Brain microvascular endothelial cell (primary cell): ENCODE data around the gene ALDOC.

ENCODE experiments used
- DNase-seq: peaks from one replicate; pipeline ENCODE4 v3.0.0-alpha.2; 2020
- H3K27ac ChIP-seq: fragments of 250-450 bp; sonication (Bioruptor Pico); 2 replicates; pipeline ENCODE4 v1.5.1; 2020; ENCODE audit warnings: mild to moderate bottlenecking, moderate library complexity
- H3K27me3 ChIP-seq: fragments of 250-450 bp; sonication (Bioruptor Pico); replicated peaks from 2 replicates; pipeline ENCODE4 v1.5.1; 2020; ENCODE audit warnings: mild to moderate bottlenecking
- H3K36me3 ChIP-seq: fragments of 250-450 bp; sonication (Bioruptor Pico); replicated peaks from 2 replicates; pipeline ENCODE4 v1.5.1; 2020; ENCODE audit warnings: mild to moderate bottlenecking
- H3K4me3 ChIP-seq: 2 replicates; pipeline ENCODE4 v1.5.1; 2011; ENCODE audit warnings: low read depth, mild to moderate bottlenecking, control low read depth, low read length, moderate library complexity
- in situ Hi-C: cut with HindIII; loops from 2 replicates; pipeline ENCODE4 v1.10.0; 2017; ENCODE audit warnings: low sequenced_read_pairs, low pct_ligation_motif_present
- TF ChIP-seq, protein P1 (sequence below): IDR thresholded peaks from 2 replicates; pipeline ENCODE4 v1.5.1; 2011; ENCODE audit warnings: low read depth, mild to moderate bottlenecking, moderate library complexity, low read length, control low read depth, inconsistent platforms; ENCODE audit errors: missing control alignments

Gene ALDOC

DNA sequence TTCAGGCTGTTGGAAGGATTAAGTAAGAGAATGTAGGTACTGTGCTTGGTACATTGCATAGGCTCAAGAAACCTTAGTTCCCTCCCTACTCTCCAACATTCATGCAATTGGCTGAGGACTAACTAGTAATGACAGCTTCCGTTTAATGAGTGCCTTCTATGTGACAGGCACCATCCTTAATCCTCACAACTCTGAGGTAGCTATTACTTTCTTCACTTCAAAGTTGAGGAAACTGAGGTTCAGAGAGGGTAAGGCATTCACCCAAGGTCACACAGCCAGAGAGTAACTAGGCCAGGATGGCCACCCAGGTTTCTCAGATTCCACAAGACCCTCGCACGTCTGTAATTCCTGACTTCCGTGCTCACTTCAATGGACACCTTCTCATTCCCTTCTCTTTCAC, 46.4 kb downstream of the ALDOC start:
- no peak for DNase-seq
- TF ChIP-seq, protein P1, sequence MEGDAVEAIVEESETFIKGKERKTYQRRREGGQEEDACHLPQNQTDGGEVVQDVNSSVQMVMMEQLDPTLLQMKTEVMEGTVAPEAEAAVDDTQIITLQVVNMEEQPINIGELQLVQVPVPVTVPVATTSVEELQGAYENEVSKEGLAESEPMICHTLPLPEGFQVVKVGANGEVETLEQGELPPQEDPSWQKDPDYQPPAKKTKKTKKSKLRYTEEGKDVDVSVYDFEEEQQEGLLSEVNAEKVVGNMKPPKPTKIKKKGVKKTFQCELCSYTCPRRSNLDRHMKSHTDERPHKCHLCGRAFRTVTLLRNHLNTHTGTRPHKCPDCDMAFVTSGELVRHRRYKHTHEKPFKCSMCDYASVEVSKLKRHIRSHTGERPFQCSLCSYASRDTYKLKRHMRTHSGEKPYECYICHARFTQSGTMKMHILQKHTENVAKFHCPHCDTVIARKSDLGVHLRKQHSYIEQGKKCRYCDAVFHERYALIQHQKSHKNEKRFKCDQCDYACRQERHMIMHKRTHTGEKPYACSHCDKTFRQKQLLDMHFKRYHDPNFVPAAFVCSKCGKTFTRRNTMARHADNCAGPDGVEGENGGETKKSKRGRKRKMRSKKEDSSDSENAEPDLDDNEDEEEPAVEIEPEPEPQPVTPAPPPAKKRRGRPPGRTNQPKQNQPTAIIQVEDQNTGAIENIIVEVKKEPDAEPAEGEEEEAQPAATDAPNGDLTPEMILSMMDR: no peak
- in situ Hi-C loops: no loop called here
- H3K27me3 ChIP-seq: no peaks in the 10 kb centered on the region
- H3K36me3 ChIP-seq: no peaks in the 10 kb centered on the region
- no peak overlapping the region for H3K4me3 ChIP-seq
- H3K27ac ChIP-seq: no peak overlapping the region

DNA sequence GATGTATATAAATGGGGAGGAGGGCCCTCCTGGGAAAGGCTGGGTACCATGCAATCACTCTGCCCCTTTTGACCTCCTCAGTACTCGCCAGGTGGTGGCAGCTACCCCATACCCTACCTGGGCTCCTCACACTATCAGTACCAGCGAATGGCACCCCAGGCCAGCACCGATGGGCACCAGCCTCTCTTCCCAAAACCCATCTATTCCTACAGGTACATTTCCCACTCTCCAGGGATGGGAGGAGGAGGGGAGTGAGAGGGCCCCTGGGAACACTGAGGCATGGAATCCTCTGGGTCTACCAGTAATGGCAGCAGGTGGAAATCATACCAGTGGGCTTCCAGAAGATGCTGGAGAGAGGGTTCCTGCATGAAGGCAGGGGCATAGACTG, 47.7 kb downstream of the ALDOC start:
- no peaks in the 10 kb centered on the region for H3K27me3 ChIP-seq
- TF ChIP-seq, protein P1: no peak
- no peak overlapping the region for H3K27ac ChIP-seq
- no peak for DNase-seq
- no peaks in the 10 kb centered on the region for H3K36me3 ChIP-seq
- in situ Hi-C loops: no loop called here
- H3K4me3 ChIP-seq: no peak overlapping the region

DNA sequence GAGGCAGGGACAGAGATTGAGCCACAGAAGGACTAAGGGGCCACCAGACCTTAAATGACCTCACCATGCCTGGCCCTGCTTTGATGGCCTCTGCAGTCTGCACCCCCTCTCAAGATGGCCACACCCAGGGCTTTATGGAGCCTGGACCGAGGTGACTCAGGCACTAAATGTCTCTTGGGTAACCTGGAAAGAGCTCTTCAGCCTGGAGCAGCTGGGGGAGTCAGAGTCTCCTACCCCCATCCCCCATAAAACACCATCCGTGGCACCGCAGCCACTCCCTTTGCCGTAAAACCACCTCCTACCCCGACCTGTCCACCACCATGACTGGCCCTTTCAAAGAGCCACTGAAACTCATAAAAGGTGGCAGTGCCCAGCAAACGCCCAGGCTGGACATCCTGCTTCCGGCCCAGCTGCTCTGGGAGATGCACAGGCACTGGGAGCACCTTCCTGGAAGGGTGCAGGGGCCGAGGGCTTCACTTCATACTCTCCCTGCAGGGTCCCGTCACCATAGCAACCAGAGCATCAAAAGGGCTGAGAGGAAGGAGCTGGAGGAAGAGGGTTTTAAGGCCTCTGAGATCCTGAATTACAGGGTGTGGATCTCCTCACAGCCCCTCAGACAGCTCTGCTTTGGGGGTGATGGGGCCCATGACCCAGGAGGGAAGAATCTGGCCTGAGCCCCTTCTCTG, 48.2 kb downstream of the ALDOC start:
- Histone ChIP-seq H3K36me3 (no peaks in the 10 kb centered on the region), H3K4me3 (no peak overlapping the region), H3K27ac (no peak overlapping the region), H3K27me3 (no peaks in the 10 kb centered on the region)
- TF ChIP-seq, protein P1: no peak
- in situ Hi-C loops: no loop called here
- no peak for DNase-seq

DNA sequence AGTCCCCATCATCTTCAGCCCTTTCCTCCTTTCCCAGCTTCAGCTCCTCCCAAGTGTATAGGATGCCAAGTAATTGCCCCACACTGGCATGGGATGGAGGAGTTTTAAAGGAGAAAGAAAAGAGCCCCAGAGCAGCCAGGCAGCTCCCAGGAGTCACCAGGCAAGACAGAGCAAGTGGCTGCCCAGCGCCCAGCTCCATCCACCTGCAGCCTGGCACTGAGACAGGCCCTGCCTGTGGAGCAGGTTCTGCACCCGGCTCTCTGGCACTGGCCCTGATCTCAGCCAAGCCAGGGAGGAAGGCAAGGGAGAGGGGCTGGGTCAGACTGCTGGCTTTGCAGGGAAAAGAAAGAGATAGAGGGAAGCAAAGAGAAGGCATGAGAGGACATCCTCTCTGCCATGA, 48.8 kb downstream of the ALDOC start:
- Histone ChIP-seq H3K27ac (no peak overlapping the region), H3K27me3 (no peaks in the 10 kb centered on the region), H3K4me3 (no peak overlapping the region), H3K36me3 (no peaks in the 10 kb centered on the region)
- DNase-seq: no peak
- TF ChIP-seq, protein P1: no peak
- in situ Hi-C loops: no loop called here

DNA sequence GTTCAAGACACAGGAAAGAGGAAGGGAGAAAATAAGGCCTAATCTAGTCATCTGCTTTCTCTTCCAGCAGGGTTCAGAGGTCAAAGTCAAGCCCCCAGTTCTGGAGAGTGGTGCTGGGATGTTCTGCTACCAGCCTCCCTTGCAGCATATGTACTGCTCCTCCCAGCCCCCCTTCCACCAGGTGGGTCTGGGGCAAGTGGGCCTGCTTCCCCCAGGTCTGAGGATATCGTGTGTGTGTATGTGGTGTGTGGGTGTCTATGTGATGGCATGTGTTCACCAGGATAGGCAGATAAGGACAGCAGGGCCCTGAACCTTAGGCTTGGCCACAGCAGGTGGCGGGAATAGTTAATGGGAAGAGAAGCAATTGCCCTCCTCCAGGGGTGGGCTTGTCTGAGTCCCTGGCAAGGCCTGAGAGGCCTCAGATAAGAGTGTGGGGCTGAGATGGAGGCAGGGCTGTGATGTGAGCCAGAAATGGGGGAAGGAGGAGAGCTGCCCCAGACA, 49.5 kb downstream of the ALDOC start:
- in situ Hi-C loops: no loop called here
- Histone ChIP-seq H3K4me3 (no peak overlapping the region), H3K36me3 (no peaks in the 10 kb centered on the region), H3K27ac (no peak overlapping the region), H3K27me3 (no peaks in the 10 kb centered on the region)
- TF ChIP-seq, protein P1: no peak
- DNase-seq: no peak

DNA sequence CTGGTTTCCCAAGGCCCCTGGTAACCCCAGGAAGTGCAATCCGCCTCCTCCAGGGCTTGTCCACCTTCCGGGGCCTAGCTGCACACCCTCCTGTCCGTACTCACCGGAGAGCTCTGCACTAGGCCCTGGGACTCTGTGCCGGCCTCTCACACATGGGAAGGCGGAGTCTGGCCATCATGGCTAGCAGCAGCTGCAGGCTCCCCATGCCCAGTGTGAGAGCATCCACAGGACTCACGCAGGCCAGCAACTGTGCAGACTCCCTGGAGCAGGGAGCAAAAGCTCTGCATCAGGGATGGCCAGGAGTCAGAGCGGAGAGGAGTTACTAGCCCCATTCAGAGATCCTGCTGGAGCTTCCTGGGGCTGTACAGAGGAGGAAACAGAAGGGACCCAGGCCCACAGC, 50.3 kb downstream of the ALDOC start:
- in situ Hi-C loops: no loop called here
- Histone ChIP-seq H3K27me3 (peaks cover 2% of the 10 kb centered on the region), H3K36me3 (no peaks in the 10 kb centered on the region), H3K27ac (no peak overlapping the region), H3K4me3 (no peak overlapping the region)
- TF ChIP-seq, protein P1: no peak
- no peak for DNase-seq
